HG02642 (cell line): ENCODE measurements around the gene STARD8.
"Not testable (repeated sequence)": the region's sequence is repeated elsewhere in the genome, so short reads cannot be mapped to it uniquely, and the experiment has no call there.

Source experiments
- ATAC-seq: cut with Tn5 transposase; IDR thresholded peaks from one replicate; pipeline ENCODE4 v1.9.1; 2021; ENCODE audit warnings: mild to moderate bottlenecking; ENCODE audit not compliant: unreplicated experiment, poor library complexity

Gene STARD8

DNA sequence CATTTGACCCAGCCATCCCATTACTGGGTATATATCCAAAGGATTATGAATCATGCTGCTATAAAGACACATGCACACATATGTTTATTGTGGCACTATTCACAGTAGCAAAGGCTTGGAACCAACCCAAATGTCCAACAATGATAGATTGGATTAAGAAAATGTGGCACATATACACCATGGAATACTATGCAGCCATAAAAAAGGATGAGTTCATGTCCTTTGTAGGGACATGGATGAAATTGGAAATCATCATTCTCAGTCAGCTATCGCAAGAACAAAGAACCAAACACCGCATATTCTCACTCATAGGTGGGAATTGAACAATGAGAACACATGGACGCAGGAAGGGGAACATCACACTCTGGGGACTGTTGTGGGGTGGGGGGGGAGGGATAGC, 94.4 kb downstream of the STARD8 start:
- ATAC-seq = not testable (repeated sequence)

DNA sequence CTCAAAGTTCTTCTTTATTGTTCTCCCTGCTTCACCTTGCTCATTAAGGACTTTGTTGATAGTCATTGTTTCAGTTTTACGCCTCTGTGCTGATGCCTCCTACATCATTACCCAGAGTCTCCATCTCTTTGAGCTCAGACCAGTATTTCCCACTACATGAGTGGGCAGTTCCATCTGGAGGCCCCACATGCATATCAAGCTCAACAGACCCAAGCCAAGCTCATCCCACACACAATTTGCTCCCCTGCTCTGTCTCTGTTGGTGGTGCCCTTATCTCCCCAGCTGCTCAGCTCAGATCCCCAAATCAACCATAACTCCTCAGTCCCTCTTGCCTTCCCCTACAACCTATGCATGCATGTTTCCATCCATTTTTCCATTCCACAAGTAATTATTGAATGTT, 96.3 kb downstream of the STARD8 start:
- ATAC-seq = no peak

DNA sequence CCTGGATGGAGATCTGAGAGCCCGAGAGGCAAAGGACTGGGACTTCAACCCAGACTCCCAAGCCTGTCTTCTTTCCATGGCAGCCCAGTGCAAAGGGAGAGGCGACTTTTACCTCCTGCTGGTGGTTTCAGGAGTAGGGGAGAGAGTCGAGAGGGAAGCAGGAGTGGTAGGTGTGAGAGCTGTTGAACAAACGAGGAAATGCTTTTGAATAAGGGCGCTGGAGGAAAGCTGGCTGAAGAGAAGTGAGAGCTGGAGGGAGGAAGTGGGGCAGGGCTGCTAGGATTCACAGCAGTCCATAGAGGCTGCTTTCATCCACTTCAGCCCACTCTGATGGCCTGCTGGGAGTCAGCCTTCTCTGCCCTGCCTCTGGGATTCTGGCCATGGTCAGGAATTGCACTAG, 99.5 kb downstream of the STARD8 start:
- no peak for ATAC-seq

DNA sequence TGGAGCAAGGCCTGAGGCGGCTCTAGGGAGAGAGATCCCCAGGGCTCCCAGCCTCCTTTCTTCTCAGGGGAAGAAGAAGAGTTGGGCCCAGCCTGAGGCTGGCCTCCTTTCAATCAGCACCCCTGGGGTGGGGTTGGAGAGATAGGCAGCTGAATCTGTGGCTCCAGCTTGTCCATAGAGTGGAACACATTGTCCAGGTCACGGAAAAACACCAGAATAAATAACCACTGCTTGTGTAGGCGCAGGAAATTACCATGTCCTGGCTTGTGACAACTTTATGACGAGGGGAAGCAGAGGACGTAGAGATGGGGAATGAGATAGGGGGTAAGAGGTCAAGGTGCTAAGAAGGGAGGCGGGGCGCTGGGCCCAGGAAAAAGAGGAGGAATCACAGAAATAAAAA, 100.6 kb downstream of the STARD8 start:
- no peak for ATAC-seq

DNA sequence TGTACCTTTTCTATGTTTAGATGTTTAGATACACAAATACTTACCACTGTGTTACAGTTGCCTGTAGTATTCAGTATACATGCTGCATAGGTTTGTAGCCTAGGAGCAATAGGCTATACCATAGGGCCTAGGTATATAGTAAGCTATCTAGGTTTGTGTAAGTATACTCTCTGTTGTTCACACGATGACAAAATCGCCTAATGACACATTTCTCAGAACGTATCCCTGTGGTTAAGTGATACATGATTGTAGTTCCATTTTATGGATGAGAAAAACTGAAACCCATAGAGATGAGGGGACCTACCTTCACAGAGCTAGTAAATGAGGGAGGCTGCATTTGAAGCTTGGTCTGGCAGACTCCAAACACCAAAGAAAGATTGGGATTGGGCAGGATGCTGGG, 102.0 kb downstream of the STARD8 start:
- ATAC-seq = no peak

DNA sequence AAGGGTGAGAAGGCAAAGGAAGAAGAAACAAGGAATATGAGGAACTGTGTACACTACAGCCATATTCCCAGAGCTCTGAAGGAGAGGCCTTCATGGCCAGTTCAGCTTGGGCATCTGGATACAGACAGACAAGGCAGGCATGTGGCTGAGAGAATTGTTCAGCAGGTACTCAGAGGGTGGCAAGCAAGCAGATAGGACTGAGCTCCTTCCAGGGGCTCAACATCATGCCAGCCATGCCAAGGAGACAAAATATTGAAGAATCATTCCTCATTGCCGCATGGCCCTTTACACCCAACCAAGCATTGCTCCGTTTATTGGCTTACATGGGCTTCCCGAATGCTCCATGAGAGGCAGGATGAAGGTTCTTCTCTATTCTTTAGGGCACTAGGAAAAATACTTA, 102.8 kb downstream of the STARD8 start:
- ATAC-seq = no peak

DNA sequence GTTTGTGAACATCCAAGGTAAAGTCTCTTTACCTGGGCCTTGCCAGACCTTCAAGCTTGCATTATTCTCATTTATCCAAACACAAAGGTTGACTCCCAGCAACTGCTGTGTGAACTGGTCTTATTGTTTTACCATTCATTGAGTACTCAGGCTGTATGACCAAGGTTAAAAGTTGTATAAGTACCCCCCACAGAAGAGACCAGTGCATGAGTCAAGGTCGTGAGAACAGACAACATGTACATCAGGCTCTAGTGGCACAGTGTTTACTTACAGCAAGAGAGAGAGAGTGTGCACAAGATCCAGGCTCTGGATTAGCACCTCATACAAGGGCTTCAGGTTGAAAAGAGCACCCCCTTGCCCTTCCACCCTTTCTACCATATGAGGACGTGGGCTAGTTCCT, 103.9 kb downstream of the STARD8 start:
- ATAC-seq = no peak

DNA sequence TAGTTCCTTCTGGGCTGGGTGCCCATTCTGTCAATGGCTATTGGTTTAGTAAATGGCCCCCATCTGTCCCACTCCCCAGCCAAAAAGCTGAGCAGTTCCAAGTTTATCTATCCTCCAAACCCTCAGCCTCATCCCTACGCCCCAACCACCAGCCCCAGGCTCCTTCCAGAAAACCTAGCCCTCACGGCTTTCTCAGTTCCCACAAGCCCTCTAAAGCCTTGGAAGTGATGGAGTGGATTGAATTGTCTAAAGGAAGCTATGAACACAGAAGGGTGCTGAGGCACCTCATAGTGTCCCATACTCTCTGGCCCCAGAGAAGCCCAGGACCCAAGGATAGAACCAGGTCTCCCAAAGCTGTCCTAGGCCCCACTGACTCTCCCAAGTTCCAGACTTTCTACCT, 105.8 kb downstream of the STARD8 start:
- no peak for ATAC-seq

DNA sequence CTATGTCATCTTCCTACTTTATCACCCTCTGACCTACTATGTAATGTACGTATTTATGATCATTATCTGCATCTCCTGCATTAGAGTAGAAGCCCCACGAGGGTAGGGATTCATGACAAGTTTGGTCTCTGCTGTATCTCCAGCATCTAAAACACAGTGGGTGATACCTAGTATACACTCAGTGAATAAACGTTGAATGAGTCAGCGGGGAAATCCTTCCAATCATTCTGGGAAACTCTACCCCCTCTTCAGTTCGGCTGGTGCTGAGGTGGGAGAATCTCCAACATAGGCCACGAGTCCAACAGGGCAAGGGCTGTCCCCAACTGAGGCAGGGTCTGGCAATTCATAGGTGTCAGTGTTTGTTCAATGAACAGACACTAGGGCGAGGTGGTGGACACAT, 106.9 kb downstream of the STARD8 start:
- no peak for ATAC-seq

DNA sequence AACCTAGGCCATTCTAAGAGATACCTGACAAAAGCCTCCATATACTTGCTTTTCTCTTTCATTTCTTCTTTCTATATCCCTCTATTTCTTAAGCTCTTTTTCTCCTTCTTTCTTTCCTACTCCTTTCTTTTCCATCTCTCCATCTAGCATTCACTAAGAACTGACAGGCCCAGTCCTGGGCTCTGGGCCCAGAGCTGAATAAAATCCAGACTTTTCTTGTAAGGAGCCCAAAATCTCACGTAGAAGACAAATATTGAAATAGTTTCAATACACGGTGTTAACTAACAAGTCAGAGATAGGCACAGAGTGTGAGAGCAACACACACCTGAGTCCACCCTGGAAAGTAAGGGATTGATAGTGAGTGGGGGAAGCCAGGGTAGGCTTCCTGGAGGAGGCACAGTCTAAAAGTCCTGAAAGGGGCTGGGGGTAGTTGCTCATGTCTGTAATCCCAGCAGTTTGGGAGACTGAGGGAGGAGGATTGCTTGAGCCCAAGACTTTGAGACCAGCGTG, 108.2 kb downstream of the STARD8 start:
- no peak for ATAC-seq

DNA sequence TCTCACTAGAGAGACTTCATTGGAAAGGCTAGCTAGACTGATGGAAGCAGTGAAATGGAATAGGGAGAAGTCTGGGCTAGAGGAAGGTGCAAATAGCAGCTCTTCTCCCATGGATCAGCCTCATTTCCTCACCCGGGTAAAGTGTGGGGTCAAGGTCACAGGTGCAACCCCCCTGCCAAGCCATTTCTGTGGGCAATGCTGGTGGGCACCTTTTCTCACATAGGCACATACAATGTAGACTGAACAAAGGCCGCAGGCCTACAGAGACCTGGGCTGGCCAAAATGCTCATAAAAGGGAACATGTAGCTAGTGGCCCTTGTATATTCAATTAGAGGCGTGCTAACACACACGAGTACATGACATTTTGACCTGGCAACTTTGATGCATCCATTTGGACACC, 109.9 kb downstream of the STARD8 start:
- ATAC-seq = no peak

DNA sequence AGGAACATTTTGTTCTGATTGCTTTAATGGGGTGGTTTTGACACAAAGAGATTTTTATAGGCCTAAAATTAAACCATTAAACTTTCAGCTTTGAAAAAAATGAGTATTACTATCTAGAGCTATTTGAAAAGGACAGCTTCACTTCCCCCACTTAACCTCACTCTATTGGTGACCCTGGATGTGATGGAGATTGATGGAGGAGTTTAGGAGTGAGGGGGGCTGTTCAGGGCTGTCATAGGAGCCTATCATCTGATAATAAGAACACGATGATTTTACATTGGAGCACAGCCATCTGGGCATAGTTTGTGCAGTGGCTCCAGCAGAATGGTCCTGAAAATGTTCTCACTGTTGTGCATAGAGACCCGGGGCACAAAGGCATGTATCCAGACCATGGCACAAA, 110.3 kb downstream of the STARD8 start:
- no peak for ATAC-seq

DNA sequence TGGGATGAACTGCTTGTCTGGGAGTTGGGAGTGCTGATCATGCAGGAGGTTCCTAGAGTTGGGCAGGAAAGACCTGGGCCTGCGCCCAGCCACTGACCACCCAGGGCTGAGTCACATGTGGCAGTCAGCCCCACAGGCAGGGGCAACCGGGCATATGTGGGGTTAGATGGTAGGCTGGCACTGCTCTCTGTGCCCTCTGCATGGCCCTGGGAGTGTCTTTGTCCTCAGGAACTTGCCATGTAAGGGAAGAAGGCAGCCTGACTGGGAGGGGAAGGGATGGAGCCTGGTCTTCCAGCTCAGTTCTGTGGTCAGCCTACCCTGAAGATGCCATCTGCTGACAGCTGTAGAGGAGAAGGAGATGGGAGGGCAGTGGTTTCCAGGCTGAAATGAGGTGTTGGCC, 111.2 kb downstream of the STARD8 start:
- no peak for ATAC-seq

DNA sequence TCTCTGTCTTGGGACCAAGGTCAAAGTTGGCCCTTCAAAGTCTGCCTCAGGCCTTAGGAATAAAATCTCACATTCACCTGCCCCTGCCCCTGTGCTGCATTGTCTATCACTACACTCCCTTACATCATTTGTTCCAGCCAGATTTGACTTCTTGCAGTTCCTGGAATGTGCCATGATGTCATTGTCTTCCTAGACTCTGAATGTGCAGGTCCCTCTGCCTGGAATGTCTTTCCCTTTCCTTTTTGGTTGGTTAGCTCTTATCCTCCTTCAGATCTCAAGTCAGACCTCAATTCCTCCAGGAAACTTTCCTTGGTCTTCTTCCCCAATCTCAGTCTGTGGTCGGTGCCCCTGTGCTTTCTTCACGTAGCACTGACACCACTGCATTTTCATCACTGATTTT, 113.6 kb downstream of the STARD8 start:
- no peak for ATAC-seq

DNA sequence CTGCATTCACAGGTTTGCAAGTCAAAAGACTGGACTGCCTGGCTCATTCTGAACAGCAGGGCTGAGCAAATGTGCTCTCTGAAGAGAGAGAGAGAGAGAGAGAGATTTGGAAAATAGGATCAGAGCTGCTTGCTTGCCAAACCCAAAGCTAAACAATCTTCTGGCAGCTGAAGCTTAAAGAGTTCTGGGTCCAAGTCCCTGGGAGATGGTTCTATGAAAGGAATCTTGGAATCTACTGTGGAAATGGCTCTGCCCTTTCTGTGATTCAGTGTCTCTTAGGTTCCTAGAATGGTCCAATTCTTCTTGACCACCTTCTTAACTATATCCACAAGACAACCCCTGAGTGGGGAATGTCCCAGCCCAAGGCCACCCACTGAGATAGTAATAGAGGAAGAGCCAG, 115.3 kb downstream of the STARD8 start:
- no peak for ATAC-seq

DNA sequence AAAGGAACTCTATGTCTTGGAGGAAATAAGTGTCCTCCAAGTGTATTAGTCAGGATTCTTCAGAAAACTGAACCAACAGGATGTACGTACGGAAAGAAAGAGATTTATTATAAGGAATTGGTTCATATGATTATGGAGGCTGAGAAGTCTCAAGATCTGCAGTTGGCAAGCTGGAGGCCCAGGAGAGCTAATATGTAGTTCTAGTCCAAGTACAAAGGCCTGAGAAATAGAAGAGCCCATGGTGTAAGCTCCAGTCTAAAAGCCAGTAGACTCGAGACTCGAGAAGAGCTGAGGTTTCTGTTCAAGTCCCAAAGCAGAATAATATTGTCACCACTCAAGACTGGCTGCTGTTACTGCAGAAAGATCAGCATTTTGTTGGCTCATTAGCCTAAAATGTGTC, 116.0 kb downstream of the STARD8 start:
- no peak for ATAC-seq
